HG03064 (cell line): ENCODE measurements around the gene DNAJB11.
A peak's percentile ranks its signal among the peaks of the same experiment; 100 is the strongest.
"Not testable (repeated sequence)": the region's sequence is repeated elsewhere in the genome, so short reads cannot be mapped to it uniquely, and the experiment has no call there.

Source experiments
- ATAC-seq: cut with Tn5 transposase; IDR thresholded peaks from one replicate; pipeline ENCODE4 v1.9.1; 2021; ENCODE audit warnings: low read depth; ENCODE audit not compliant: unreplicated experiment

DNAJB11 gene

GRCh38 chr3:186570096-186570940 is at the start of gene DNAJB11:
DNAJB11 (plus strand) TSS chr3:186570720; CDS start chr3:186570898, 178 bp downstream.
- peak; percentile 79 for ATAC-seq

- ATAC-seq: peak; percentile 57
Observed at GRCh38 chr3:186520957-186521842, 49.3 kb upstream of the DNAJB11 start.

DNA sequence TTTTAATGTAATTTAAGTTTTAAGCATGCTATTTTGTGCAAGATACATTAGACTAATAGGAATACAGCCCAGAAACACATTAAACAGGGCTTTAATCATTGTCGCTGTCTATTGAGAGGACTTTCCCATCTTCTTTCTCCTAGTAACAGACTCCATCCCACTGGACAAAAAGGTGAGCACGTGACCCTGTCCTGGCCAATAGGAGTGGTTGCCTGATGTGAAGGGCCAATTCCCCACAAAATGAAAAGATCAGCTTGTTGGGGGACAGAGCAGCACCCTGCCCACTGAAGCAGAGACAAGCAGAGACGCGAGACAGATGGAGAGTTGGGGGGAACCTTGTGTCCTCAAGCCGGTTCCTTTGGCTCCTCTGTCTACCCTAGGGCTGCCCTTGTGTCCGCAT is 47.5 kb upstream of the DNAJB11 start:
- ATAC-seq: no peak

DNA sequence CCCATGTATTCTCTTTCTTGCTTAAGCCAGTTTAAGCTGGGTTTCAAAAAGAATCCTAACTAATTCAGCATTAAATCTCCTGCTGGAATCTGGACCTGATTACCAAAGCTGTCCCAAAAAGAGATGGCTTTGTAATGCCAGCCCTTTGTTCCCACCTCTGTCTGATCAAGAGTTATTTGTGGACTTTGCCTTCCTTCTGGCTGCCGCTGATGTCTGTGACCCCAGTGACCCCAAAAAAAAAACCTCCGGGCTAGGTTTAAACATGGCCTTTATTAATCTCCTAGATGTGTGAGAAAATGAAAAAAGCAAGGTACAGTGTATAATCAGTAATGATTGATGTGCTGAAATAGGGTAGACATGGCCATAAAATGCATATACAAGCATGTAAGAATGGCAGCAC is 47.1 kb upstream of the DNAJB11 start:
- ATAC-seq: no peak

DNA sequence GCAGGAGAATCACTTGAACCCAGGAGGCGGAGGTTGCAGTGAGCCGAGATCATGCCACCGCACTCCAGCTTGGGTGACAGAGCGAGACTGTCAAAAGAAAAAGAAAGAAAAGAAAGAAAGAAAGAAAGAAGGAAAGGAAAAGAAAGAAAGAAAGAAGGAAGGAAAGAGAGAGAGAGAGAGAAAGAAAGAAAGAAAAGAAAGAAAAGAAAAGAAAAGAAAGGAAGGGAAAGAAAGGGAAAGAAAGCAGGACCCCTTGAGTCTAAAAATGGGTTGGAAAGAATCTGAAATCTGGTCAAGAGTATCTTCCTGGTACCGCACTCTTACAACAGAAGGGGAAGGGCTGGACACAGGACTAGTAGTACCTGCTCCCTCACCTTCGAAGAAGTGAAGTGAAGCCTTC is 45.9 kb upstream of the DNAJB11 start:
- ATAC-seq: no peak

DNA sequence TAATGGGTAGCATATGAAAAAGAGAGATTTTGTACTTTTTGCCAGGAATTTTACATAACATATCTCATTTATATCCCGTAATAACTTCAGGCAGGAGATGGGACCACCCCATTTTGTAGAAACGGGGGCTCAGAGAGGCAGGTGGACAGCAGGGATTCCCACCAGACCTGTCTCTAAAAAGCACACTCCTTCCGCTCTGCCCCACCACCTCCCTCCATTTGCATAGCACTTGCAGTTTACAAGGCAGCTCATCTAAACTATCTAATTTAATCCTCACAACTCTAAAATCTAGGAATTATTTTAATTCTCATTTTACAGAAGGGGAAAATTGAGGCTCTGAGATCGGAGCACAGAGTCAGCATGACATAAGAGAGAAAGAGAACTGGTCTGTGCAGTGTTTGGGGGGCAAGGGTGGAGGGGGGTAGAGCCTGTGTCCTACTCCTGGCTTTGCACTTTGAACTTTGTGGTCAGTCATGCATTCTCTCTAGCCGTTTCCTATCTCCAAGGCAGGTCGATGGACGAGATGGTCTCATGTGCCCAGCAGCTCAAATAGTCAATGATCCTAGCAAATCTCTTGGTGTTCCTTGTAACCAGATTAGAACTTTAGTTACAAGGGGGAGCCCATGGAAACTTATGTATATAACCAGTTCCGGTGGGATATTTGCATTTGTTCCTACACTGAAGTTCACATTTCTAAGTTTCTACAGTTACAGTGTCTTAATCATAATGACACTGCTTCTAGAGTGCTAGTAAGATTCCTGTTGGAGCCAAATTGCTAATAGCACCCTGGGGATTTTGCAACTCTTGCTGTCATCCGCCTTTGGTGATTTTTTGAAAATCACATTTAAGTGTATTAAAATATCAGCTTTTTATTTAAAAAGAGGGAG is 44.9 kb upstream of the DNAJB11 start:
- no peak for ATAC-seq

DNA sequence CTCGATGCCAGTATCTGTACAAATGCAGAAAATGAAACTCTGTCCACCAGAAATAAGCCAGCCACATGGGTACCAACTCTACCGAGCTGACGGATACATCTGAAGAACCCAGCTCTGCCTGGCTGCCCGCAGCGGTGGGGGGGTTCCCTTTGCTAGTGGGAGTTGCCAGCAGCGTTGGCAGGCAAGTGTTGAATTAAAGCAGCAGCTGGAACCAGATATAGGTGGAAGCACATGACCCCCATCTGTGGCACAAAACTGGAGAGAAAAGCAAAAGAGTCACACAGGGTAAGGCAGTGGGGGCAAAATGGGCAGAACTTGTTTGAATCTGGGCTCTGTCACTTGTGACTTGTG is 44.3 kb upstream of the DNAJB11 start:
- peak; percentile 35 for ATAC-seq

DNA sequence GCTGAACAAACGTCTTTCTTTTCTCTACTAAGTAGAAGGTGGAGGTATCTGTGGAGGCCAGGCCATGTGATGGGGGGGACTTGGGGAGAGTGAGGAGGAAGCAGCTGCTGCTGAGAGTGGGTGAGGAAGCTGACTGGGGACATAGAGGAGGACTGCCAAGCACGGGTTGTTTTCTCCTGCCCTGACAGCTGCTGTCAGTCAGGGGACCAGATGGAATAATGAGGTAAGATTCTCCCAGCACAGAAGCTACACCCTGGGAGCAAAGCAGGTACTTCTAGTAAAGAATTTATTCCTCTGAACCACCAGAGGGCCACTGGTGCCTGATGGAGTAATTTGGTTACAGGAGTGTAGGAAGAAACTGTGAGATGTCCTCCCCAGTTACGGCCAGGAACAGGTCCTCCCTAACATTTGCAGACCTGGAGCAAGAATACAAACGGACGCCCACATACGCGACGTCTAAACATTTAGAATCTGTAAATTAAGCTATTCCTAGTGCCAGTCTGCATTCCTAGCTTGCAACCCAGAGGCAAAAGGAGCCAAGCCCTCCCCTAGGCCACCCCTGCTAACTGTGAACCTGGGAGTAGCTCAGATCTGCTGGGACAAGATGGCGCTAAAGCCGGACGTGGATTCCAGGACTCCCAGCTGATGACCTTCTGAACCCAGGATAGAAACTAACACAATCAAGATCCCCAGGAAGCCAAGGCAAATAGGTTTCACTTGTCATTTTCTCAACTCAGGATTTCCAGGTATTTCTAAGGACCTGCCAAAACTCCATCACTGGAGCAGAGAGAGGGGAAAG is 41.1 kb upstream of the DNAJB11 start:
- ATAC-seq: no peak

- ATAC-seq: no peak
Observed at GRCh38 chr3:186530415-186530814, 40.1 kb upstream of the DNAJB11 start.

DNA sequence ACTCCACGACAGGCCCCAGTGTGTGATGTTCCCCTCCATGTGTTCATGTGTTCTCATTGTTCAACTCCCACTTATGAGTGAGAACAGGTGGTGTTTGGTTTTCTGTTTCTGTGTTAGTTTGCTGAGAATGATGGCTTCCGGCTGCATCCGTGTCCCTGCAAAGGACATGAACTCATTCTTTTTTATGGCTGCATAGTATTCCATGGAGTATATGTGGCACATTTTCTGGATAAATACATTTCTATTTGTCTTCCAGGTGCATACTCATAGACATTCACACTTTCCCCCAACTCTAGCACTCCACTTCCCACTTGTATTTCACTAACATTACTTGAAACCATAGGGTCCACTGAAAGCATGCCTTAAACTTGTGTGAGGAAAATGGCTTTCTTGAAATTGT is 38.8 kb upstream of the DNAJB11 start:
- not testable (repeated sequence) for ATAC-seq

DNA sequence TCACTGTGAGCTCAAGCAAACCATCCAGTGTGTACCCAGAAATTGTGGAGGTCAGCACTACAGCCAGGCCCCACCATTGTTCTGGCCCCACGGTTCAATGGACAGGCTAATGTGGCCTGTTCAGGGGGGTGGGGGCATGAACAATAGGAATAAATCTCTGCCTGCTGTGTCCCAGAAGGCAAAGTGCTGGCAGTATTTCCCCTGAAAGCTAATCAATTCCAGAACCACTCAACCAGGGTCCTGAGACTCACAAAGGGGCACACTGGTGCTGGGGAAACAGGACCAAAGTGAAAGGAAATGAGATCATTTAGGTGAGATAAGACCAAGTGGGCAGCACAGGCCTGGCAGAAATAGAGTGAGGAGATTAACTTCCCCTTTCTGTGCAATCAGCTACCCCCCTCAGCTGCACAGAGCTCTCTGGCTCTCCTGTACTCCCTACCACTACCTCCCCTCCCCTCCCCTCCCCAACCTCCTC is 37.9 kb upstream of the DNAJB11 start:
- ATAC-seq: peak; percentile 50

DNA sequence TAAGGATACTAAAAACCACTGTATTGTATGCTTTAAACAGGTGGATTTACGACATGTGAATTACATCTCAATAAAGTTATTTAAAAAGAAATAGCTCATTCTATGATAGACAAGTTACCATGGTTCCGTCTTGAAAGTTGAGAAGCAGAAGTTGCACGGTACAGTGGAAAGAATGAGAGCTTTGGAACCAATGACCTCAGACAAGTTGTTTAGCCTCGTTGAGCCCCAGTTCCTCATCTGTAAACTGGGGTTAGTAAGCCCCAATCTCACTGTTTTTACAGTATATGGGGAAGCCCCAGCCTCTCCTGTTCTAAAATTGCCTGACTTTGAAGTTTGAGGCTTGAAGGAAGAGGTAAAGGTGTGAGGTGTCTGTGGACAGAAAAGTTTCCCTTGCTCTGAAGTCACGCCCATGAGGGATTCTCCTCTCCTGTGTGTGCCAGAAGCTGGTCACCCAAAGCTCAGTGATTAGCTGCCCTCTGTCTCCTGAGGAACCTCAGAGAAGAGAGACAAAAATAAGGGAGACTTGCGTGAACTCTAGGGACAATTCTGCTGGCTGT is 36.3 kb upstream of the DNAJB11 start:
- ATAC-seq: peak; percentile 78

DNA sequence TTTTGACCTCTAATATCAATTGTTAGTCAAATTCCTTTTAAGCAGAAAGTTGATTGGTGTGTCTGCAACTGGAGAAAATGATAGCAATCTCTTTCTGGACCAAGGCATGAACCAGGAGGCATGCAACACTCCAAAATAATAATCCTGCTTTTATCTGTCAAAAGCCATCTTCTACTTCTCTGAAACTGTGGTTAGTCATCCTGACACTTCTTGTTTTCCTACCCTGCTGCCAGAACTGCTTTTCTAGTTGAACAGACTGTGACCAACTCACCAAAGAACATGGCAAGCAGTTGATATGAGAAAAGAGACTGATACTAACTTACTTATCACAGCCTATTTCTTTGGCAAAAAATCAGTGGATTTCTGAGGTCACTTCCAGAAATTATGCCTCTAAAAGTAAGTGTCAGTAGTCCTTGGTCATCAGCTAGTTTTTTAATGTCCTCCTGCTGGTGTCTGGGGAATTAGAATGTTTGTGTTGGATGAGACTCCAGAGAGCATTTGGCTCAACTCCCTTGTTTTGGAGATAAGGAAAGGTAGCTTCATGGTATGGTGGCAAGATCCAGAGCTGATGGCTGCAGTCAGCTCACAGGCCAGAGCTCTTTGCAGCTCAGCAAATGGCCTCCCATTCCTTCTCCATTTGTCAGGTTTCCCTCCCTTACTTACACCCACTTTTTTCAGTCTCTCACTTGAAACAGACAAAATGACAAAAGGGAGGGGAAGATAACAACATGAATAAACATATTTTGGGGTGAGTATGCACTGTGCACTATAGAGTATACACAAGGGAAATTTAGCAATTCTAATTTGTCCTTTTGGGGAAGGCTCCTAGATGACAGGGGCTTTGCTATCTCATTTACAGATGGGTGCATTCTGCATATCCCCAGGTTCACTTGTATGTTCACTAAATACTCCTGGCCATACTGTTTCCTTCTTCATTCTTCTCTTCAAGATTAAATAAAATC is 33.4 kb upstream of the DNAJB11 start:
- ATAC-seq: no peak

DNA sequence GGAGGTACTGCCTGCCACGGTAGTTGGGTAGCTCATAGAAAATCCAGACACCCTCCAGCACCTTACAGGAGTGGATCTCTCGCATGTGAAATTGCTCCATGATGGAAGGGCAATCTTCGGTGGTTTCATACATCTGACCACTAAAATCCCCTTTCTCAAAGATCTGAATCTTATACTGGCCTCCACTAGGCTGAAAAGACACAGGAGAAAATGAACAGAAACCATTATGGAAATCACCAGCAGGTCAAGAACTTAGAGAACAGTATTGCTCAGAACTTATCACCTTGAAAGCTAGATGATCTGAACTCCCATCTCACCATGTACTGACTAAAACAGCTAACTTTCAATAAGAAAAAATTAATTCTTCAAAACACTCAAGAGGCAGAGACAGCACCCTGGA is 31.7 kb upstream of the DNAJB11 start:
- no peak for ATAC-seq

DNA sequence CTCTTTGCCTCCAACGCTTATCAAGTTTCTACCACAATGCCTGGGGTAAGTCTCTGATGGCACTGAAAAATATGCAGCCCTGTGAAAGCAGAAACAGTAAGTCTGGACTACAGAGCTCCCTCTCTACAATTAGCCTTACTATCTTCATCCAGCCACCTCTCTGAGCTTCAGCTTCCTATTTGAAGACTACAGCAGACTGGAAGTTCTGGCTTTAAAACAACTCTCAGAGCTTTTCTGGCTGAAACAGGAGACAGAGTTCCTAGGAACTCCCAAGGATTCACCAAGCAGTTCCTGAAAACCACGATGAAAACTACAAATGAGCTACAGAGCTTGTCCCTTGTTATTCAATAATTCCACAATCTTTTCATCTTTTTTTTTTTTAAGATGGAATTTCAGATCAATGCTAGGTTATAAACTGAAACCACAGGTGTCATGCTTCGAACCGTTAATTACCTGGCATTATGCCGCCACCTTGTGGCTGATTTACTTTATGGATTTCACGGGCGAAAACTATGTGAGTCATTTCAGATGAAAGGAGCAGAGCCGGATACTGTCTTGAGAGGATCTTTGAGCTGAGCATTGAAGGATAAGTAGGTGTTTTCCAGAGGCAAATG is 30.2 kb upstream of the DNAJB11 start:
- ATAC-seq: peak; percentile 56

- no peak for ATAC-seq
Observed at GRCh38 chr3:186540835-186541226, 29.7 kb upstream of the DNAJB11 start.

- no peak for ATAC-seq
Observed at GRCh38 chr3:186544281-186544680, 26.2 kb upstream of the DNAJB11 start, which contains the start of gene CRYGS. CRYGS (minus strand) TSS chr3:186544380; CDS start chr3:186544326, 54 bp downstream.

DNA sequence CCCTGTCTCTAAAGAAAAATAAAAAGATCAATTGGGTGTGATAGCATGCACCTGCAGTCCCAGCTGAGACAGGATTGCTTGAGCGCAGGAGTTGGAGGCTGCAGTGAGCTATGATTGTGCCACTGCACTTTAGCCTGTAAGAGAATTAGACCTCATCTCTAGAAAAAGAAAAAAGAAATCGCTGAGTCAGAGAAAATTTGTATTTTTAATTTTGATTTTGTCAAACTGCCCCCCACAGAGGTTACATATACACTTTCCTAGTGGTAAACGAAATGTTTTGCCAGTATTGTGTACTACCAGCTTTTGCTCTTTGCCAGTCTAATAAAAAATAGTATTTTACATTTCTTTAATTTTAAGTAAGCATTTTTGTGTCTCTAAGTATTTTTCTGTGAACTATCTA is 21.0 kb upstream of the DNAJB11 start:
- ATAC-seq: no peak
